ENCODE data around the gene BCAS4.

Gene BCAS4

GRCh38 chr20:50895111-50895830 is 100.4 kb downstream of the BCAS4 start:
- no peak for TF ChIP-seq CTCF (IDR thresholded peaks at IDR 0.05)
- Mint-ChIP-seq H3K9me3 (no peaks in the 10 kb centered on the region), H3K36me3 (ENCODE audit: low read depth) (peaks cover 89% of the 10 kb centered on the region), H3K4me1 (no peaks in the 10 kb centered on the region), H3K27me3 (ENCODE audit: low read depth, poor library complexity) (no peaks in the 10 kb centered on the region), H3K27ac (no peak overlapping the region), H3K4me3 (no peak overlapping the region)
- DNase-seq, result no peak

GRCh38 chr20:50898475-50898874 is 103.6 kb downstream of the BCAS4 start:
- no peaks in the 10 kb centered on the region for H3K4me1 Mint-ChIP-seq
- peak overlapping the region; percentile 7 for H3K27ac Mint-ChIP-seq
- H3K9me3 Mint-ChIP-seq, result no peaks in the 10 kb centered on the region
- no peaks in the 10 kb centered on the region for H3K27me3 Mint-ChIP-seq (ENCODE audit: low read depth, poor library complexity)
- DNase-seq, result no peak
- no peak overlapping the region for H3K4me3 Mint-ChIP-seq
- TF ChIP-seq CTCF (IDR thresholded peaks at IDR 0.05), result no peak
- H3K36me3 Mint-ChIP-seq (ENCODE audit: low read depth), result peaks cover 87% of the 10 kb centered on the region

GRCh38 chr20:50900261-50900660 is 105.4 kb downstream of the BCAS4 start:
- H3K4me3 Mint-ChIP-seq, result no peak overlapping the region
- peaks cover 4% of the 10 kb centered on the region for H3K27me3 Mint-ChIP-seq (ENCODE audit: low read depth, poor library complexity)
- no peaks in the 10 kb centered on the region for H3K9me3 Mint-ChIP-seq
- TF ChIP-seq CTCF (IDR thresholded peaks at IDR 0.05), result no peak
- DNase-seq, result no peak
- no peaks in the 10 kb centered on the region for H3K4me1 Mint-ChIP-seq
- no peak overlapping the region for H3K27ac Mint-ChIP-seq
- peaks cover 69% of the 10 kb centered on the region for H3K36me3 Mint-ChIP-seq (ENCODE audit: low read depth)

- TF ChIP-seq CTCF (IDR thresholded peaks at IDR 0.05), result no peak
- H3K4me1 Mint-ChIP-seq, result no peaks in the 10 kb centered on the region
- H3K9me3 Mint-ChIP-seq, result no peaks in the 10 kb centered on the region
- peak overlapping the region; percentile 34 for H3K27ac Mint-ChIP-seq
- DNase-seq, result no peak
- H3K4me3 Mint-ChIP-seq, result no peak overlapping the region
- H3K36me3 Mint-ChIP-seq (ENCODE audit: low read depth), result peaks cover 59% of the 10 kb centered on the region
- H3K27me3 Mint-ChIP-seq (ENCODE audit: low read depth, poor library complexity), result peaks cover 4% of the 10 kb centered on the region
Observed at GRCh38 chr20:50901301-50901700, 106.4 kb downstream of the BCAS4 start.

- H3K9me3 Mint-ChIP-seq, result no peaks in the 10 kb centered on the region
- peak overlapping the region; percentile 17 for H3K27ac Mint-ChIP-seq
- no peak for DNase-seq
- TF ChIP-seq CTCF (IDR thresholded peaks at IDR 0.05), result no peak
- H3K36me3 Mint-ChIP-seq (ENCODE audit: low read depth), result peaks cover 49% of the 10 kb centered on the region
- no peak overlapping the region for H3K4me3 Mint-ChIP-seq
- no peaks in the 10 kb centered on the region for H3K4me1 Mint-ChIP-seq
- peaks cover 4% of the 10 kb centered on the region for H3K27me3 Mint-ChIP-seq (ENCODE audit: low read depth, poor library complexity)
Observed at GRCh38 chr20:50903353-50904051, 108.6 kb downstream of the BCAS4 start.

Measured in nephron progenitor cell (in vitro differentiated cells).